HepG2 (cell line): ENCODE measurements around the gene SORBS2. TPM values are rescaled to one million over a fixed set of nuclear protein-coding genes. Genes with fewer than 3 reads are reported as not detected.

ENCODE experiments used
- ATAC-seq: fragments of 200-7000 bp; cut with Tn5 transposase; 3 replicates; pipeline ENCODE4 v1.9.1; 2020; ENCODE audit warnings: mild to moderate bottlenecking, moderate library complexity
- BruUV-seq: library from RNA; stranded (reverse); fragments of 400-500 nt; replicated peaks from 2 replicates; lab custom pipeline; 2021; lab: Mats Ljungman, UMichigan
- CTCF ChIA-PET: fragments of 300-600 bp; formaldehyde crosslinking; extraction: SDS; loops from one replicate; lab custom pipeline; 2021; ENCODE audit warnings: low total read pairs, inconsistent platforms, low intra/inter-chr PET ratio; lab: Yijun Ruan, JAX
- POLR2A ChIA-PET: fragments of 350-600 bp; sonication (Branson Sonifier 250); formaldehyde crosslinking; loops from one replicate; lab custom pipeline; 2020; ENCODE audit warnings: antibody characterized with exemption, inconsistent platforms; lab: Yijun Ruan, JAX
- DNase-seq: peaks from one replicate; pipeline ENCODE4 v3.0.0-alpha.2; 2015; ENCODE audit warnings: low spot score
- FAIRE-seq: peaks from 3 replicates; lab custom pipeline; 2011; peaks lifted over from hg19 to GRCh38; lab: Jason Lieb, UNC
- H2AFZ ChIP-seq: one replicate; pipeline ENCODE4 v1.6.1; 2011; ENCODE audit warnings: low read length, inconsistent platforms
- H3K27ac ChIP-seq: fragments of 300-600 bp; 3 replicates; pipeline ENCODE4 v1.8.0; 2011; ENCODE audit warnings: mixed run types, mild to moderate bottlenecking, mixed read lengths, low read length, inconsistent platforms; ENCODE audit not compliant: insufficient read depth; ENCODE audit errors: extremely low read length
- H3K27me3 ChIP-seq, 2 experiments: fragments of 200-600 bp in 1 of 2; 2 replicates in 1 of 2; 3 replicates in 1 of 2; pipeline versions ENCODE4 v1.6.0 to v1.8.0; 2011; ENCODE audit warnings: low read length in 2 of 2, mild to moderate bottlenecking in 2 of 2, moderate library complexity in 2 of 2, inconsistent platforms in 1 of 2; ENCODE audit not compliant: insufficient read depth in 2 of 2, control insufficient read depth in 1 of 2
- H3K36me3 ChIP-seq, 2 experiments: fragments of 200-600 bp in 1 of 2; replicated peaks in 1 of 2; 2 replicates in 1 of 2; 3 replicates in 1 of 2; pipeline versions ENCODE4 v1.5.1 to v1.8.0; 2011; ENCODE audit warnings: low read length in 2 of 2, inconsistent platforms in 1 of 2; ENCODE audit not compliant: insufficient read depth in 2 of 2, control insufficient read depth in 1 of 2
- H3K4me1 ChIP-seq: 2 replicates; pipeline ENCODE4 v1.5.1; 2012; ENCODE audit warnings: low read length, inconsistent platforms; ENCODE audit not compliant: insufficient read depth
- H3K4me2 ChIP-seq: 2 replicates; pipeline ENCODE4 v1.6.0; 2011; ENCODE audit warnings: low read depth, low read length, inconsistent platforms
- H3K4me3 ChIP-seq, 3 experiments: fragments of 200-600 bp in 1 of 3; sonication (generic), shearing (Covaris generic) in 1 of 3; replicated peaks in 1 of 3; 2 replicates each; pipeline ENCODE4 v1.5.1; 2011 to 2016; ENCODE audit warnings: low read length in 3 of 3, inconsistent platforms in 2 of 3, low read depth in 2 of 3, mild to moderate bottlenecking in 2 of 3, control low read depth in 1 of 3, mixed read lengths in 1 of 3; ENCODE audit not compliant: insufficient read depth in 1 of 3
- H3K79me2 ChIP-seq: one replicate; pipeline ENCODE4 v1.6.1; 2011; ENCODE audit warnings: low read length, inconsistent platforms; ENCODE audit not compliant: insufficient read depth
- H3K9ac ChIP-seq: 2 replicates; pipeline ENCODE4 v1.6.0; 2011; ENCODE audit warnings: mild to moderate bottlenecking, low read depth, low read length, inconsistent platforms; ENCODE audit not compliant: insufficient read depth
- H3K9me3 ChIP-seq: 2 replicates; pipeline ENCODE4 v1.5.1; 2012; ENCODE audit warnings: mild to moderate bottlenecking, low read length
- H4K20me1 ChIP-seq: 2 replicates; pipeline ENCODE4 v1.6.0; 2011; ENCODE audit warnings: inconsistent platforms, mild to moderate bottlenecking, low read length, moderate library complexity; ENCODE audit not compliant: insufficient read depth
- CENPX ChIP-seq: sonication (generic); formaldehyde crosslinking; IDR thresholded peaks from 2 replicates; pipeline ENCODE4 v1.9.0; 2021; ENCODE audit warnings: mild to moderate bottlenecking, missing genetic modification reagents, moderate library complexity
- DR1 ChIP-seq: sonication (generic); formaldehyde crosslinking; IDR thresholded peaks from 2 replicates; pipeline ENCODE4 v1.8.0; 2021; ENCODE audit warnings: mild to moderate bottlenecking, missing genetic modification reagents, inconsistent platforms
- FUBP1 ChIP-seq: sonication (generic); formaldehyde crosslinking; IDR thresholded peaks from 2 replicates; pipeline ENCODE4 v1.5.1; 2020; ENCODE audit warnings: missing genetic modification reagents, mild to moderate bottlenecking, borderline replicate concordance
- HHEX ChIP-seq: IDR thresholded peaks from 2 replicates; pipeline ENCODE4 v1.6.1; 2016; ENCODE audit warnings: control low read depth
- MEIS1 ChIP-seq: sonication (generic); formaldehyde crosslinking; IDR thresholded peaks from 2 replicates; pipeline ENCODE4 v1.9.0; 2021; ENCODE audit warnings: mild to moderate bottlenecking, missing genetic modification reagents, moderate library complexity, borderline replicate concordance
- NR2C2 ChIP-seq: sonication (generic); formaldehyde crosslinking; IDR thresholded peaks from 2 replicates; pipeline ENCODE4 v1.4.0; 2020; ENCODE audit warnings: missing genetic modification reagents, mild to moderate bottlenecking, moderate library complexity, borderline replicate concordance
- REPIN1 ChIP-seq: sonication (generic); formaldehyde crosslinking; IDR thresholded peaks from 2 replicates; pipeline ENCODE4 v1.8.0; 2022; ENCODE audit warnings: missing genetic modification reagents, low read depth, mild to moderate bottlenecking, borderline replicate concordance
- RORA ChIP-seq: sonication (generic); formaldehyde crosslinking; IDR thresholded peaks from 2 replicates; pipeline ENCODE4 v1.5.0; 2020; ENCODE audit warnings: mild to moderate bottlenecking, missing genetic modification reagents, moderate library complexity
- SNRNP70 ChIP-seq: fragments of 200-400 bp; formaldehyde crosslinking; IDR thresholded peaks from 2 replicates; pipeline ENCODE4 v1.6.1; 2017; ENCODE audit warnings: mild to moderate bottlenecking, low read depth, low read length, moderate library complexity
- YEATS4 ChIP-seq: sonication (generic); formaldehyde crosslinking; IDR thresholded peaks from 2 replicates; pipeline ENCODE4 v1.4.0; 2020; ENCODE audit warnings: missing genetic modification reagents, borderline replicate concordance
- ZNF414 ChIP-seq: sonication (generic); formaldehyde crosslinking; IDR thresholded peaks from 2 replicates; pipeline ENCODE4 v1.5.0; 2020; ENCODE audit warnings: missing genetic modification reagents
- ZNF501 ChIP-seq: sonication (generic); formaldehyde crosslinking; IDR thresholded peaks from 2 replicates; pipeline ENCODE4 v1.5.1; 2020; ENCODE audit warnings: mild to moderate bottlenecking, moderate library complexity, missing genetic modification reagents
- ZNF607 ChIP-seq: sonication (generic); formaldehyde crosslinking; IDR thresholded peaks from 2 replicates; pipeline ENCODE4 v1.5.1; 2020; ENCODE audit warnings: missing genetic modification reagents, mild to moderate bottlenecking, borderline replicate concordance
- ZSCAN5A ChIP-seq: sonication (generic); formaldehyde crosslinking; IDR thresholded peaks from 2 replicates; pipeline ENCODE4 v1.8.0; 2022; ENCODE audit warnings: mild to moderate bottlenecking, missing genetic modification reagents, borderline replicate concordance
- WGBS: methylation state at CpG from one replicate; pipeline ENCODE4 v1.1.6; 2017; ENCODE audit warnings: low lambda C conversion rate; 5-methylcytosine and 5-hydroxymethylcytosine counted together
- in situ Hi-C: cut with HindIII; loops from 2 replicates; pipeline ENCODE4 v1.10.0; 2017; ENCODE audit warnings: low pct_unique_long_range_greater_than_20kb; ENCODE audit not compliant: extremely low pct_ligation_motif_present
- intact Hi-C: fragments of 100-400 bp; cut with micrococcal nuclease; formaldehyde crosslinking; loops from one replicate; pipeline ENCODE4 v1.10.0; 2022; ENCODE audit not compliant: unreplicated experiment
- polyA plus RNA-seq, 8 experiments: library from polyadenylated mRNA; depleted of rRNA in 3 of 8; stranded (reverse) in 7 of 8; unstranded in 1 of 8; fragments of >200 nt; fragmentation: Illumina TruSeq in 4 of 8; extraction: Trizol in 4 of 8; gene quantifications; 2 replicates each; pipeline versions ENCODE4 v1.2.1 to v1.2.3, GENCODE V29; 2011 to 2016; ENCODE audit warnings: low read depth in 4 of 8, missing spikeins in 1 of 8, mixed read lengths in 1 of 8; ENCODE audit not compliant: insufficient read depth in 1 of 8
- total RNA-seq, 5 experiments: library from RNA; depleted of rRNA; stranded (reverse); fragments of >200 nt; fragmentation: Illumina TruSeq; extraction: Trizol; gene quantifications; 2 replicates each; pipeline ENCODE4 v1.2.3, GENCODE V29; 2016; ENCODE audit warnings: low read depth in 1 of 5

SORBS2 gene
- total and polyA plus RNA-seq, 2 of the 13 experiments (the other 11 are each of a cell fraction or from before 2014, with no cell fraction given): 25.0 to 80.5 TPM

GRCh38 chr4:185711726-185712125, 100.3 kb downstream of the SORBS2 start (continued):
- TF ChIP-seq YEATS4 (CRISPR knock-in tag) (0 out of 2 replicates have a peak, but pooled peaks have one; percentile 6), ZNF607 (0 out of 2 replicates have a peak, but pooled peaks have one; percentile 6), RORA (CRISPR knock-in tag) (no peak), DR1 (CRISPR knock-in tag) (no peak), CENPX (CRISPR knock-in tag) (no peak), HHEX (no peak), FUBP1 (CRISPR knock-in tag) (no peak)

- ChIA-PET CTCF (no interaction called here), POLR2A (interaction anchor here (1.3 to 6.0 kb wide), 3 partner anchors 12 to 100 kb away, joined by 6 to 64 read pairs (median 57); partner anchors contain the start of gene SORBS2)
- no peak overlapping the region for H3K4me2 ChIP-seq
- intact Hi-C loops (no loop called here), in situ Hi-C loops (no loop called here)
- no TSS peak for BruUV-seq
- ATAC-seq (no peak), FAIRE-seq (no peak), DNase-seq (no peak)
- H3K9ac ChIP-seq: 0 out of 2 replicates have a peak overlapping the region, but pooled peaks have one; percentile 2
- no peaks in the 10 kb centered on the region for H3K27me3 ChIP-seq
- no peaks in the 10 kb centered on the region for H4K20me1 ChIP-seq
- H3K4me3 ChIP-seq: no peak overlapping the region
- WGBS: 87% methylated on average over 11 of the region's 11 CpGs
- peaks cover 10% of the 10 kb centered on the region for H3K9me3 ChIP-seq
- peak overlapping the region; percentile 48 for H3K27ac ChIP-seq
- no peak overlapping the region for H2AFZ ChIP-seq
- H3K79me2 ChIP-seq: peaks cover 18% of the 10 kb centered on the region
- H3K36me3 ChIP-seq: peaks cover 1 to 8% of the 10 kb centered on the region in 2 experiments; a peak in 1 of 5 replicates
- H3K4me1 ChIP-seq: peaks cover 60% of the 10 kb centered on the region
- TF ChIP-seq SNRNP70 (no peak), ZNF414 (CRISPR knock-in tag) (no peak), NR2C2 (CRISPR knock-in tag) (0 out of 2 replicates have a peak, but pooled peaks have one; percentile 11), ZNF501 (CRISPR knock-in tag) (peak; percentile 9; the same call in 1 of the 2 replicates), REPIN1 (CRISPR knock-in tag) (0 out of 2 replicates have a peak, but pooled peaks have one; percentile 10), MEIS1 (CRISPR knock-in tag) (0 out of 2 replicates have a peak, but pooled peaks have one; percentile 28), ZSCAN5A (0 out of 2 replicates have a peak, but pooled peaks have one; percentile 1)
Observed at GRCh38 chr4:185710487-185710995, 101.5 kb downstream of the SORBS2 start.
